Astrocyte of the spinal cord (primary cell): Measurements from ENCODE around the gene LPIN2.
A peak's percentile ranks its signal among the peaks of the same experiment; 100 is the strongest.

ENCODE experiments used
- DNase-seq: peaks from one replicate; pipeline ENCODE4 v3.0.0; 2011; ENCODE audit warnings: low read depth, low spot score
- H3K4me3 ChIP-seq: 2 replicates; pipeline ENCODE4 v1.5.1; 2011; ENCODE audit warnings: low read depth, mild to moderate bottlenecking, low read length, moderate library complexity
- CTCF ChIP-seq: IDR thresholded peaks from 2 replicates; pipeline ENCODE4 v1.5.1; 2012; ENCODE audit warnings: low read depth, mild to moderate bottlenecking, low read length, inconsistent platforms
- in situ Hi-C: cut with HindIII; loops from 2 replicates; pipeline ENCODE4 v1.10.0; 2017; ENCODE audit warnings: low sequenced_read_pairs

LPIN2 gene

DNA sequence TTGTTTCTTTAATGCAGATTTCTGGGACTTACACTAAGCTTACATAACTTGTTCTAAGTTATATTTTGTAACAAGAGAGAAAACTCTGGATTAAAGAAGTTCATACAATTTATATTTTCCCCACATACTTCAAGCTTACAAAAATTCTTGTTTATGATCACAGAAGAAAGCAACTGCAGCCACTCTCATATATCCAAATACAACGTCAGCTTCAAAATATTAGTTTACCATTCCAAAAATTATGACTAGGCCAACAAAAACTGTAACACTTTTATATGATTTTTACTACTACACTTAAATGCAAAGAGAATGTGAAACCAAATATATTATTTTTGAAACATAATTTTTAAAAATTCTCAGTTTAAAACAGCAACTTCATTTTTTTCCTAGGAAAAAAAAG, 30.9 kb downstream of the LPIN2 start:
- no peak for DNase-seq
- TF ChIP-seq CTCF, result no peak
- in situ Hi-C loops, result no loop called here
- H3K4me3 ChIP-seq, result no peak overlapping the region

GRCh38 chr18:2981212-2981728, 31.7 kb downstream of the LPIN2 start:
- DNase-seq, result peak; percentile 90
- in situ Hi-C loops, result no loop called here
- H3K4me3 ChIP-seq, result no peak overlapping the region
- no peak for TF ChIP-seq CTCF

GRCh38 chr18:2979871-2980790, 32.8 kb downstream of the LPIN2 start:
- in situ Hi-C loops, result no loop called here
- no peak for TF ChIP-seq CTCF
- H3K4me3 ChIP-seq, result no peak overlapping the region
- DNase-seq, result no peak

DNA sequence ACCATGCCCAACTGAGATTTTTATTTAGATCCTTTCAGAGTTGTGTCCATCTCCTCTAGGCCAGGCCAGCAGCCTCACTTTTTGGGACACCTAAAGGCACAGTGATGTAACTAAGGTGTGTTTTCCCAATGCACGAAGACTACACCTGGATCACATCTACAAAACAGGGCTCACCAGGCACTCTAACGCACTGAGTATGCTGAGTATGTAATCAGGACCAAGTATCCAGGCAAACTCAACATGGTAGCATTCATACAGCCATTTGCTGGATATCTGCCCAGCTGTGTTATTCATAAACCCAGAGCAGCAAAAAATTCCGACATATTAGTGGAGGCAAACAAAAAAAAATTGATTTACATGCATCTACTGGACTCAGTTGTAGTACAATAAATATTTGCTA, 33.8 kb downstream of the LPIN2 start:
- H3K4me3 ChIP-seq, result no peak overlapping the region
- TF ChIP-seq CTCF, result no peak
- peak; percentile 70 for DNase-seq
- in situ Hi-C loops, result no loop called here

DNA sequence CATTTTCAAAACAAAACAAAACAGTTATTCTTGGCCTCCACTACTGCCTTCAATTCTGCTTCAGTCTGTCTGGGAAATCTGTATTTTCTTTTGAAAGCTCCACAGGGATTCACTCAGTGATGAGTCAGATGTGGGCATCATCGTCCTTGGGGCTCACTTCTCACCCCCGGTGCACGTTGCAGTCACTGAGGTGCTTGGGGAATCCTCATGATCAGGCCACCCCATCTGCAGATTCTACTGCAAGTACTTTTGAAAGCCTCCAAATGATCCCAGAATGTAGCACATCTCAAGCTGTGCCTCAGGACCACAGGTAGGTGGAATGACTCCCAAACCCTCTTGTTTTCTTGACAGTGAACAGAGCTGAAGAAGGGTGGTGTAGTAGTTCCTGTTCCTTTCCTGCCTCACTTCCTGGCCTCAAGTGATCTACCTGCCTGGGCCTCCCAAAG, 34.3 kb downstream of the LPIN2 start:
- TF ChIP-seq CTCF, result no peak
- DNase-seq, result peak; percentile 94
- in situ Hi-C loops, result no loop called here
- H3K4me3 ChIP-seq, result peak overlapping the region; percentile 30

- no peak for TF ChIP-seq CTCF
- DNase-seq, result no peak
- in situ Hi-C loops, result no loop called here
- H3K4me3 ChIP-seq, result peak overlapping the region; percentile 30
Measured at GRCh38 chr18:2978208-2978607, 34.7 kb downstream of the LPIN2 start.
